Thymus (tissue), 11 donors: Measurements from ENCODE around the gene DDX10. TPM values are rescaled to one million over a fixed set of nuclear protein-coding genes. Genes with fewer than 3 reads are reported as not detected.

Source experiments
- DNase-seq, 9 donors: peaks; one replicate each; pipeline ENCODE4 v3.0.0-alpha.2; 2013; ENCODE audit warnings: low spot score in 9 of 9, low read depth in 6 of 9, missing footprints in 1 of 9
- H3K27ac ChIP-seq, 2 donors: one replicate each; pipeline ENCODE4 v1.5.1; 2013; ENCODE audit warnings: control low read depth in 1 of 2, low read depth in 1 of 2, low read length in 1 of 2, mild to moderate bottlenecking in 1 of 2, moderate library complexity in 1 of 2
- H3K27me3 ChIP-seq, 2 donors: one replicate each; pipeline ENCODE4 v1.5.1; 2013; ENCODE audit warnings: low read length in 1 of 2; ENCODE audit not compliant: control insufficient read depth in 2 of 2, insufficient read depth in 1 of 2
- H3K36me3 ChIP-seq, 2 donors: one replicate each; pipeline ENCODE4 v1.5.1; 2013; ENCODE audit warnings: low read length in 1 of 2, mild to moderate bottlenecking in 1 of 2, moderate library complexity in 1 of 2; ENCODE audit not compliant: control insufficient read depth in 2 of 2, insufficient read depth in 2 of 2
- H3K4me1 ChIP-seq, 2 donors: one replicate each; pipeline ENCODE4 v1.5.1; 2013; ENCODE audit warnings: low read length in 2 of 2; ENCODE audit not compliant: control insufficient read depth in 2 of 2, insufficient read depth in 2 of 2
- H3K4me3 ChIP-seq, 2 donors: one replicate each; pipeline ENCODE4 v1.5.1; 2013; ENCODE audit warnings: low read length in 2 of 2, control low read depth in 1 of 2, mild to moderate bottlenecking in 1 of 2
- H3K9me3 ChIP-seq, 2 donors: one replicate each; pipeline ENCODE4 v1.5.1; 2013; ENCODE audit warnings: low read length in 1 of 2, mild to moderate bottlenecking in 1 of 2; ENCODE audit not compliant: control insufficient read depth in 2 of 2, insufficient read depth in 1 of 2
- WGBS: extraction: QIAGEN DNeasy Blood & Tissue Kit; methylation state at CpG from one replicate; pipeline ENCODE4 v1.1.7; 2013; 5-methylcytosine and 5-hydroxymethylcytosine counted together
- polyA plus RNA-seq: library from polyadenylated mRNA; stranded (reverse); fragments of 200-250 nt; gene quantifications from one replicate; pipeline ENCODE4 v1.2.3, GENCODE V29; 2013
- total RNA-seq: library from RNA; stranded (reverse); fragments of 120-200 nt; gene quantifications from one replicate; pipeline ENCODE4 v1.2.4, GENCODE V29; 2013
- donor health status: healthy.

DDX10 gene
- total and polyA plus RNA-seq, 2 donors: 20.1 to 32.3 TPM

DNA sequence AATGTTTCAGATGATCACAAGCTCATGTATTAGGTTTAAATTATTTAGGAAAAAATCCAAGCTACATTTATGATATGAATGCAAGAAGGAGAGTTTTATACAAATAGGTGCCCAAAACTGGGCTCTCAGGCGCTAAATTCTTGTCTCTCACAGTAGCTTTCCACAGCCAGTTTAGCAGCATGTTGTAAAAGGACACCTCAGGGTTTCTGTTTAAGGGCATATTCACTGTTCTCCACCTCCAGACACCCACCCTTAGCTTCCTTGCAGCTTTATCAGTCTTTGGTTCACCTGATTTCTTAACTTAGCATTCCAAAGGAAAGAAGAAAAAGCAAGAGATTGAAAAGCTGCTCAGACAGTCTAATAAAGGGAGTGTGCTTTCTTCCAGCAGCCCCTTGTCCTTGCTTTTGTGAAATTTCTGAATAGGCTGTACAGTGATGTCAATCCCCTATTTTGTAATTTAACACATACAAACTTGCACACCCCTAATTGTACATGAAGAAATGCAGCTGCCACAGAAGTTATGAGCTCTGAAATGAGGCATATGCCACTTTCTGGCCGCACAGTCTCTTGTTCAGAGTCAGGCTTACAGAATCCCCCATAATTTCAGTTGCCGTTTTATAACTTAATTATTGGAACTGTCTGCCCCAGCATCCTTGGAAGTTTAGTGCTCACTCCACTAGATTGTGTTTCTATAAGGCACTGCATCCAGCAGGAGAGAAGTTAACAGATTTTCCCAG, 262.1 kb downstream of the DDX10 start:
- Histone ChIP-seq H3K4me1 (peaks cover 0 to 3% of the 10 kb centered on the region in 2 donors), H3K27ac (no peak overlapping the region), H3K27me3 (no peaks in the 10 kb centered on the region), H3K9me3 (no peaks in the 10 kb centered on the region), H3K36me3 (no peaks in the 10 kb centered on the region), H3K4me3 (no peak overlapping the region)
- 98% methylated on average over 3 of the region's 3 CpGs for WGBS
- DNase-seq: no peak

DNA sequence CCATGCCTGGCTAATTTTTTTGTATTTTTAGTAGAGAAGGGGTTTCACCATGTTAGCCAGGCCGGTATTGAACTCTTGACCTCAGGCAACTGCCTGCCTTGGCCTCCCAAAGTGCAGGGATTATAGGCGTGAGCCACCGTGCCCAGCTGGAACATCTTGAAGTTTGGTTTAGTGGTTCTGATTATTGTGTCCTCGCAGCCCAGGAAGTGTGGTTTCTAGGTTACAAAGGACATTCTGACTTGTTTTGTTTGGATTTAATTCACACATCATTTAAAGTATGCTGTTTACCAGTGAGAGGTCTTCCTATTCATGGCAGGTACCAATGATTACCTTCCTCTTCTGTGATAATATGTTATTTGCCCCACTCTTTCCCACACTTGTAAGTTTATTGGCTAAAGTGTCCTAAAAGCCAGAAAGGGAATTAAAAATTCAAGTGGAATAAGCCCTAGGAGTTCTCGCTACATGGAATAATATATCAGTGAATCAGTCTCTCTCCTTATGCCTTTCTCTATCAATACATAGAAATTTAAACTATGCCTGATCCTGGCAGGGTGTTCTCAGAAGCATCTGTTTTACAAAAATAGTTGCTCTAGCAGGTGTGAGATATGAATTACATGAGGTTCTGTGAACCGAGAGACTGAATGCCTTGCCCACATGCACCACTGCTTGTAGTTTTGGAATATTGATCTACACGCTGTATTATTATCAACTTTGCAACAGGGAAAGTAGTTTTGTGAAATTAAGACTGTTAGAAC, 263.1 kb downstream of the DDX10 start:
- WGBS: 83% methylated on average over 7 of the region's 7 CpGs
- H3K9me3 ChIP-seq: no peaks in the 10 kb centered on the region
- H3K27ac ChIP-seq: no peak overlapping the region
- H3K36me3 ChIP-seq: no peaks in the 10 kb centered on the region
- peaks cover 0 to 3% of the 10 kb centered on the region in 2 donors for H3K4me1 ChIP-seq
- no peak overlapping the region for H3K4me3 ChIP-seq
- H3K27me3 ChIP-seq: no peaks in the 10 kb centered on the region
- DNase-seq: no peak

DNA sequence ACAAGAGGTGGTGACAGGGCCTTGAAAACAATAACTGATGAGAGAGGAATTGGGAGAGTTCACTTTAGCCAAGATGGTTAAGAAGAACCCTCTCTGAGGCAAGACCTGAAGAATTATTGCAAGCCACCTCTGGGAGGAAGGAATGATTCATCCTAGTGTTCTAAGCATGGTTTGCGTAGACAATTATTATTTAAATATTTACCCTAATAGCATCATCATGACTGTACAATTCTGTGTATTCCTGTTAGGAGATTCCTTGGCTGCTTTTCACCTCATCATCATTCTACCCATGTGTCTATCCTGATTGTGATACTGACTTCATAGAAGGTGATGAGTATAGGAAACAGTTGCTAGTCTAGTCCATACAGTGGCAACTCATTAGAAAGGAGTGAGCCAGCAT, 264.4 kb downstream of the DDX10 start:
- Histone ChIP-seq H3K4me3 (no peak overlapping the region), H3K27me3 (no peaks in the 10 kb centered on the region), H3K4me1 (peaks cover 0 to 3% of the 10 kb centered on the region in 2 donors), H3K27ac (no peak overlapping the region), H3K36me3 (no peaks in the 10 kb centered on the region), H3K9me3 (no peaks in the 10 kb centered on the region)
- WGBS: 100% methylated on average over 1 of the region's 1 CpG
- DNase-seq: no peak

GRCh38 chr11:108931168-108931567, 266.3 kb downstream of the DDX10 start:
- DNase-seq: no peak
- no peak overlapping the region for H3K27ac ChIP-seq
- H3K9me3 ChIP-seq: no peaks in the 10 kb centered on the region
- no peaks in the 10 kb centered on the region for H3K27me3 ChIP-seq
- H3K36me3 ChIP-seq: no peaks in the 10 kb centered on the region
- no peak overlapping the region for H3K4me3 ChIP-seq
- over 99% methylated on average over 2 of the region's 2 CpGs for WGBS
- peaks cover 0 to 3% of the 10 kb centered on the region in 2 donors for H3K4me1 ChIP-seq

DNA sequence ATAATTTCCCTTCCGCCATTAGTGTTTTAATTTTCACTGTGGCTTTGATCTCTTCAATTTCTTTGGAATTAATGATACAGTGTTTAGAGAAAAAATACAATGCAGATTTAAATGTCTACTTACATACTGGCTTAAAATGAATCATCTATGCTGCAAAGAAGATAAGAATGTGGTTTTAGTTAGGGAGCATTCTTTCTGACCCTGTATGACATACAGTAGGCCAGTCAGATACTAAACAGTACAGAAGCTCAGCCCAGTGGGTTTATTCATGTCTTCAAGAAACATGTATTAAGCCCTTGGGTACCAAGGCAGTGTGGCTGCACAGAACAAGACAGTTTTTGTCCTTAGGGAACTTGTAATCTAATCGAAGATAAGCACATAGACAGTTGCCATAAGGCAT, 268.8 kb downstream of the DDX10 start:
- no peaks in the 10 kb centered on the region for H3K27me3 ChIP-seq

GRCh38 chr11:108934289-108934688, 269.4 kb downstream of the DDX10 start:
- no peaks in the 10 kb centered on the region for H3K4me1 ChIP-seq
- DNase-seq: no peak
- H3K4me3 ChIP-seq: no peak overlapping the region
- no peaks in the 10 kb centered on the region for H3K36me3 ChIP-seq
- H3K9me3 ChIP-seq: no peaks in the 10 kb centered on the region
- H3K27me3 ChIP-seq: no peaks in the 10 kb centered on the region
- H3K27ac ChIP-seq: no peak overlapping the region

More for the DNA sequence above, 268.8 kb downstream of the DDX10 start:
- no peaks in the 10 kb centered on the region for H3K9me3 ChIP-seq
- H3K36me3 ChIP-seq: no peaks in the 10 kb centered on the region
- H3K4me1 ChIP-seq: no peaks in the 10 kb centered on the region
- WGBS: 100% methylated on average over 2 of the region's 2 CpGs
- no peak overlapping the region for H3K4me3 ChIP-seq
- no peak for DNase-seq
- H3K27ac ChIP-seq: no peak overlapping the region

DNA sequence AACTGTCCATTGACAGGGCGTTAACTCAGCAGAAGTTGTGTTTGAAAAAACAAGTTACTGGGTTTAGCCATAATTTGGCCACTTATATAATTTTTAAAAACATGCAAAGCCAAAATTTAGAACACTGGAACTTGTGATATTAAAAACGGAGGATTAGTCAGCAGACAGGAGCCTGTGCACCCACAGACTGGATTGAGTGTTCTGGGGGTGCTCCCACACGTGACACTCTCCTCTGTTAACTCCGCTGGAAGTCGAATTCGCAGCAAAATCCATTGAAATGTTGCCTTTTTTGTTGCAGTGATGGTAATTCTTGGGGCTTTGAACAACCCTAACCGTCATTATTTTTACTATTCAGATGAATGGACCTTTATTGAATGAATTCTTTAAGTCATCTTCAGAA, 269.8 kb downstream of the DDX10 start:
- DNase-seq: no peak
- Histone ChIP-seq H3K36me3 (no peaks in the 10 kb centered on the region), H3K27me3 (no peaks in the 10 kb centered on the region), H3K4me3 (no peak overlapping the region), H3K4me1 (no peaks in the 10 kb centered on the region), H3K9me3 (no peaks in the 10 kb centered on the region), H3K27ac (no peak overlapping the region)
- 98% methylated on average over 7 of the region's 7 CpGs for WGBS

- no peak for DNase-seq
- H3K4me1 ChIP-seq: peaks cover 2 to 4% of the 10 kb centered on the region in 2 donors
- H3K27ac ChIP-seq: no peak overlapping the region
- H3K36me3 ChIP-seq: peaks cover 0 to 4% of the 10 kb centered on the region in 2 donors
- H3K9me3 ChIP-seq: no peaks in the 10 kb centered on the region
- 96% methylated on average over 6 of the region's 6 CpGs for WGBS
- no peaks in the 10 kb centered on the region for H3K27me3 ChIP-seq
- no peak overlapping the region for H3K4me3 ChIP-seq
These were observed 272.9 kb downstream of the DDX10 start for GRCh38 chr11:108937746-108938145.

DNA sequence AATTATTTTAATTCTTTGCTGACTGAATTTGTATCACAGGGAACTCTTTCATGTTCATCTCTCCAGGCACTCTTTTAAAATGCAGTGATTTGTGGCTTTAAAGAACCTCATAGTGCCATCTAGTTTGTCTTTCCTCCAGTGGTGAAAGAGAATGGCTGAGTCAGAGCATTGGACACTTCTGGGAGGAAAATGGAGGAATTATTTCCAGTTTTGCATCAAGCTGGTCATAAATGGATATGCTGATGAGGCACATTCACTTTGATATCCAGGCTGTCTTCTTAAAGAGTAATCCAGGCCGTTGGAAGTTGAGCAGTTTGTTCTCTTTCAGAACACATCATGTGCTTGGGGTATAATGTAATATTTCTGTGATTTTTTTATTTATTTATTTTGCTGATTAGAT, 273.7 kb downstream of the DDX10 start:
- DNase-seq: no peak
- H3K27ac ChIP-seq: no peak overlapping the region
- no peaks in the 10 kb centered on the region for H3K9me3 ChIP-seq
- H3K4me3 ChIP-seq: no peak overlapping the region
- no peaks in the 10 kb centered on the region for H3K27me3 ChIP-seq
- H3K4me1 ChIP-seq: peaks cover 7 to 9% of the 10 kb centered on the region in 2 donors
- 94% methylated on average over 1 of the region's 1 CpG for WGBS
- peaks cover 0 to 4% of the 10 kb centered on the region in 2 donors for H3K36me3 ChIP-seq
